Mesenchymal stem cell (in vitro differentiated cells and primary cell): Measurements from ENCODE around the gene MSH3.

Source experiments
- DNase-seq: peaks from one replicate; pipeline ENCODE4 v3.0.0-alpha.2; 2013
- H2AFZ ChIP-seq: one replicate; pipeline ENCODE4 v1.6.1; 2013; ENCODE audit warnings: low read depth, mild to moderate bottlenecking, control low read depth, inconsistent platforms, low read length, moderate library complexity
- H2AK5ac ChIP-seq: 2 replicates; pipeline ENCODE4 v1.6.1; 2013; ENCODE audit warnings: low read length, moderate library complexity, mild to moderate bottlenecking, inconsistent platforms; ENCODE audit not compliant: severe bottlenecking
- H2BK120ac ChIP-seq: one replicate; pipeline ENCODE4 v1.6.1; 2013; ENCODE audit warnings: low read depth, mild to moderate bottlenecking, inconsistent platforms, low read length, moderate library complexity
- H2BK12ac ChIP-seq, 2 experiments: one replicate each; pipeline ENCODE4 v1.6.1; 2013; ENCODE audit warnings: inconsistent platforms in 2 of 2, low read length in 2 of 2, mild to moderate bottlenecking in 2 of 2, moderate library complexity in 2 of 2, control low read depth in 1 of 2
- H2BK15ac ChIP-seq: one replicate; pipeline ENCODE4 v1.6.1; 2013; ENCODE audit warnings: mild to moderate bottlenecking, low read depth, inconsistent platforms; ENCODE audit not compliant: poor library complexity, severe bottlenecking
- H2BK5ac ChIP-seq: 2 replicates; pipeline ENCODE4 v1.6.1; 2013; ENCODE audit warnings: low read depth, mild to moderate bottlenecking, low read length, control low read depth, inconsistent platforms; ENCODE audit not compliant: poor library complexity, severe bottlenecking
- H3K14ac ChIP-seq, 2 experiments: one replicate each; pipeline ENCODE4 v1.6.1; 2013; ENCODE audit warnings: inconsistent platforms in 2 of 2, low read length in 2 of 2, control low read depth in 1 of 2, mild to moderate bottlenecking in 1 of 2, moderate library complexity in 1 of 2
- H3K18ac ChIP-seq, 2 experiments: one replicate each; pipeline ENCODE4 v1.6.1; 2013; ENCODE audit warnings: inconsistent platforms in 2 of 2, low read length in 2 of 2, control low read depth in 1 of 2, low read depth in 1 of 2, mild to moderate bottlenecking in 1 of 2
- H3K23ac ChIP-seq, 2 experiments: one replicate each; pipeline ENCODE4 v1.6.1; 2013; ENCODE audit warnings: inconsistent platforms in 2 of 2, low read length in 2 of 2, mild to moderate bottlenecking in 2 of 2, moderate library complexity in 2 of 2, control low read depth in 1 of 2
- H3K27ac ChIP-seq: 2 replicates; pipeline ENCODE4 v1.5.1; 2013; ENCODE audit warnings: mild to moderate bottlenecking, moderate library complexity, low read length, control low read depth, inconsistent platforms; ENCODE audit not compliant: poor library complexity, severe bottlenecking
- H3K27me3 ChIP-seq, 2 experiments: 2 replicates each; pipeline versions ENCODE4 v1.6.1 to v1.7.0; 2013; ENCODE audit warnings: low read length in 2 of 2, mild to moderate bottlenecking in 2 of 2, moderate library complexity in 2 of 2, control low read depth in 1 of 2, inconsistent platforms in 1 of 2; ENCODE audit not compliant: control insufficient read depth in 1 of 2, insufficient read depth in 1 of 2
- H3K36me3 ChIP-seq, 2 experiments: 2 replicates each; pipeline versions ENCODE4 v1.6.1 to v1.7.0; 2013; ENCODE audit warnings: low read length in 2 of 2, control low read depth in 1 of 2, inconsistent platforms in 1 of 2, low read depth in 1 of 2, mild to moderate bottlenecking in 1 of 2; ENCODE audit not compliant: insufficient read depth in 2 of 2, control insufficient read depth in 1 of 2
- H3K4ac ChIP-seq, 2 experiments: one replicate each; pipeline ENCODE4 v1.6.1; 2013; ENCODE audit warnings: inconsistent platforms in 2 of 2, low read length in 2 of 2, mild to moderate bottlenecking in 2 of 2, moderate library complexity in 2 of 2, control low read depth in 1 of 2, low read depth in 1 of 2
- H3K4me1 ChIP-seq: 2 replicates; pipeline ENCODE4 v1.6.1; 2013; ENCODE audit warnings: low read depth, low read length, control low read depth; ENCODE audit not compliant: control insufficient read depth, insufficient read depth
- H3K4me2 ChIP-seq: 2 replicates; pipeline ENCODE4 v1.6.1; 2013; ENCODE audit warnings: low read length, mild to moderate bottlenecking, inconsistent platforms; ENCODE audit not compliant: poor library complexity, severe bottlenecking
- H3K4me3 ChIP-seq, 2 experiments: 2 replicates each; pipeline versions ENCODE4 v1.5.1 to v1.7.0; 2013; ENCODE audit warnings: low read length in 2 of 2, mild to moderate bottlenecking in 2 of 2, control low read depth in 1 of 2, low read depth in 1 of 2; ENCODE audit not compliant: insufficient read depth in 1 of 2
- H3K79me1 ChIP-seq: replicated peaks from 2 replicates; pipeline ENCODE4 v1.6.1; 2013; ENCODE audit warnings: mild to moderate bottlenecking, control low read depth, low read length, inconsistent platforms; ENCODE audit not compliant: poor library complexity, severe bottlenecking
- H3K9ac ChIP-seq: 2 replicates; pipeline ENCODE4 v1.7.0; 2013; ENCODE audit warnings: mild to moderate bottlenecking, low read length, moderate library complexity
- H3K9me3 ChIP-seq: 2 replicates; pipeline ENCODE4 v1.7.0; 2013; ENCODE audit warnings: mild to moderate bottlenecking, low read length; ENCODE audit not compliant: control insufficient read depth
- H4K8ac ChIP-seq: one replicate; pipeline ENCODE4 v1.6.1; 2013; ENCODE audit warnings: inconsistent platforms, mild to moderate bottlenecking, low read length, moderate library complexity
- H4K91ac ChIP-seq: one replicate; pipeline ENCODE4 v1.6.1; 2013; ENCODE audit warnings: mild to moderate bottlenecking, low read length, inconsistent platforms
- WGBS: methylation state at CpG from one replicate; pipeline ENCODE4 v1.1.7; 2013; ENCODE audit warnings: mixed read lengths; 5-methylcytosine and 5-hydroxymethylcytosine counted together

Gene MSH3

DNA sequence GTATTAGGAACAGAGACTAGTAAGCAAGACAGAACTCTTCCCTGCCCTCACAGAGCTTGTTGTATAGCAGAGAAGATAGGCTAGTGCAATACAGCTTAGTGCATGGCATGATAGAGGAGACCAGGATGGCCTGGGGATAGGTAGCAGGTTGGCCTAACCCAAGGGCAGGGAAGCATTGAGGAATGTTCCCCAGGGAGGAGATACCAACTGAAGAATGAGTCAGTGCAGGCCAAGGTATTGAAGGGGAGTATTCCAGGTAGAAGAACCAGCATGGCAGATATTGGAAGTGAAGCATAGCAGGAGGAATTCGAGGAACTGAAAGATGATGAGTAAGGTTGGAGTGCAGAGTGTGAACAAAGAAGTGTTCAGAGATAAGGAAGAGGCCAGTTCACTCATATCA, 138.9 kb downstream of the MSH3 start:
- H3K23ac ChIP-seq, result no peak overlapping the region
- no peak overlapping the region for H2BK120ac ChIP-seq
- no peaks in the 10 kb centered on the region for H3K9me3 ChIP-seq
- H2AK5ac ChIP-seq, result no peak overlapping the region
- H3K14ac ChIP-seq, result no peak overlapping the region
- no peak overlapping the region for H3K18ac ChIP-seq
- H2AFZ ChIP-seq, result no peak overlapping the region
- H2BK5ac ChIP-seq, result no peak overlapping the region
- no peak for DNase-seq
- H3K4me3 ChIP-seq, result no peak overlapping the region
- H4K91ac ChIP-seq, result no peak overlapping the region
- H3K4me1 ChIP-seq, result no peaks in the 10 kb centered on the region
- WGBS, result no CpG with 5 or more reads among the region's 1 CpG
- H3K9ac ChIP-seq, result no peak overlapping the region
- no peak overlapping the region for H3K4ac ChIP-seq
- H3K27me3 ChIP-seq, result no peaks in the 10 kb centered on the region
- H3K36me3 ChIP-seq, result peaks cover 14 to 56% of the 10 kb centered on the region in 2 experiments
- H4K8ac ChIP-seq, result no peak overlapping the region
- H3K27ac ChIP-seq, result no peak overlapping the region
- H2BK12ac ChIP-seq, result no peak overlapping the region
- H3K79me1 ChIP-seq, result no peaks in the 10 kb centered on the region
- no peak overlapping the region for H3K4me2 ChIP-seq
- H2BK15ac ChIP-seq, result no peak overlapping the region

DNA sequence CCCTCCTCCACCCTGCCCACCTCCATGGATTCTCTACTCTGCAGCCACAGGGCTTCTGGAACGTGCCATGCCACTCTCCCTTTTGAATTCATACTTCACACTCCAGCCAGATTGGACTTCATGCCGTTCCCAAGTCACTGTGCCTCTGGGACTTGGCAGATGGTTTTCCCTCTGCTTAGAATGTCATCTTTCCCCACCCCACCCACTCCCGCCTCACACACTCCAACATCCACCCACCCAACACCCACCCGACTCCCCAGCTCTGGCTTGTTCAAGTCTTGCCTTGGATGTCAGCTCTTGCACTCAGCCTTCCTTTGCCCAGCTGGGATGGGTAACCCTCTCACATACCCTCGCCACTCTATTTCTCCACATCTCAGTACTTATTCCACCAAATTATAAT, 142.4 kb downstream of the MSH3 start:
- Histone ChIP-seq H4K91ac (no peak overlapping the region), H3K9me3 (no peaks in the 10 kb centered on the region), H2BK120ac (no peak overlapping the region), H3K4me2 (no peak overlapping the region), H3K4ac (no peak overlapping the region), H3K4me3 (no peak overlapping the region), H3K36me3 (peaks cover 14 to 42% of the 10 kb centered on the region in 2 experiments), H3K79me1 (no peaks in the 10 kb centered on the region), H3K23ac (no peak overlapping the region), H2BK12ac (no peak overlapping the region), H3K9ac (no peak overlapping the region), H3K4me1 (no peaks in the 10 kb centered on the region), H3K27ac (no peak overlapping the region), H4K8ac (no peak overlapping the region), H2BK5ac (no peak overlapping the region), H3K14ac (no peak overlapping the region), H3K27me3 (no peaks in the 10 kb centered on the region), H3K18ac (no peak overlapping the region), H2AFZ (no peak overlapping the region), H2AK5ac (no peak overlapping the region), H2BK15ac (no peak overlapping the region)
- no peak for DNase-seq
- 97% methylated on average over 5 of the region's 5 CpGs for WGBS

DNA sequence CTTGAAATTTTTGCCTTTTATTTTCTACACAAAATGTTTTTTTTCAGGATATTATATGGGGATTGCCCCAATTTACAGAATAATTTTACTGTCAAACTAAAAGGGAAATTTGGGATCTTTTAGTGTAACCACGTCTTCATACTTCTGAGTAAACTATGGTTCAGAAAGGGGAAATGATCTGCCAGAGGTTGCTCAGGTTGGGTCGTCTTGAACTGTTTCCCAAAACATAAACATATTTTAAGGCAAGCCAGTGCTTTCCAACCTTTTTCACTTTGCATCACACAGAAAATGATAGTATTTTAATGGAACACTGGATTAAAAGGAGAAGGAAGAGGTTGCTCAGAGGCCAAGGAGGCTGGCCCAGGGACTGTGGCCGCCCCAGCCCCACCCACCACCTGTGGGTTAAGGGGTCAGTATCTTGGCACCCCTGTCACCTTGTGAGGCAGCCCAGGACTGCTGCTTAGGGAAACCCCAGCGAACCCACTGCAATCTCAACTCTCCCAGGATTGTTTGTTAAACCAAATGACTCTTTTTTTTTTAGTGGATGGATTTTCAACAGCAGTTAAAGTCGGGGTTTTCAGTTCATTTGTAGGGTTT, 143.1 kb downstream of the MSH3 start:
- Histone ChIP-seq H3K9me3 (no peaks in the 10 kb centered on the region), H3K4me3 (no peak overlapping the region), H3K36me3 (peaks cover 14 to 42% of the 10 kb centered on the region in 2 experiments), H3K79me1 (no peaks in the 10 kb centered on the region), H2BK12ac (no peak overlapping the region), H3K27ac (no peak overlapping the region), H3K4me1 (no peaks in the 10 kb centered on the region), H2AK5ac (no peak overlapping the region), H3K23ac (no peak overlapping the region), H3K4me2 (no peak overlapping the region), H3K27me3 (no peaks in the 10 kb centered on the region), H2BK15ac (no peak overlapping the region), H4K91ac (no peak overlapping the region), H3K9ac (no peak overlapping the region), H2AFZ (no peak overlapping the region), H4K8ac (no peak overlapping the region), H2BK120ac (no peak overlapping the region), H3K14ac (no peak overlapping the region), H2BK5ac (no peak overlapping the region), H3K4ac (no peak overlapping the region), H3K18ac (no peak overlapping the region)
- no peak for DNase-seq
- 95% methylated on average over 2 of the region's 5 CpGs for WGBS

DNA sequence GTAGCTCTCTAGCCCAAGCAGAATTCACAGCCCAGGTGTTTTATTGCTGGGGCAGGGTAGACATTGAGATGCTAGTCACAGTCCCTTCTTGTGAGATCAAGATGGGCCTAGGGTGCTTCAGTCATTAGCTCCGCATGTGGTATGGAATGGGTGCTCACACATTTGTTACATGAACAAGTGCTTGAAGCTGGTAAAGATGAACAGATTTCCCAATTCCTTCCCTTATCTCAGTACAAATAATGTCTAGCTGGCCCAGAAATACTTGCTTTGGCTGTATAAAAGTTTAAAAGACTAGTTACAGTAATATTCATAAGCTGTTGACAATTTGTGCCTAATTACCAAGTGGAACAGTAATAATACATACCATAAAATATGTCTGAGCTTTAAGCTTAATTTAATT, 143.7 kb downstream of the MSH3 start:
- Histone ChIP-seq H3K36me3 (peaks cover 14 to 36% of the 10 kb centered on the region in 2 experiments), H3K27ac (no peak overlapping the region), H3K9me3 (no peaks in the 10 kb centered on the region), H3K79me1 (no peaks in the 10 kb centered on the region), H3K4me1 (no peaks in the 10 kb centered on the region), H2BK15ac (no peak overlapping the region), H3K14ac (no peak overlapping the region), H3K27me3 (no peaks in the 10 kb centered on the region), H2BK120ac (no peak overlapping the region), H2BK5ac (no peak overlapping the region), H3K23ac (no peak overlapping the region), H3K4me3 (no peak overlapping the region), H4K91ac (no peak overlapping the region), H2BK12ac (no peak overlapping the region), H3K4me2 (no peak overlapping the region), H4K8ac (no peak overlapping the region), H2AFZ (no peak overlapping the region), H3K9ac (no peak overlapping the region), H3K18ac (no peak overlapping the region), H2AK5ac (no peak overlapping the region), H3K4ac (no peak overlapping the region)
- 100% methylated on average over 1 of the region's 1 CpG for WGBS
- DNase-seq, result no peak
